B cell (primary cell): ENCODE measurements around the gene PRCC. TPM values are rescaled to one million over a fixed set of nuclear protein-coding genes. Genes with fewer than 3 reads are reported as not detected.

Experiments used
- ATAC-seq: fragments of 200-7000 bp; cut with Tn5 transposase; one replicate; pipeline ENCODE4 v1.10.0; 2021; ENCODE audit warnings: low read depth, mild to moderate bottlenecking, moderate number of reproducible peaks, moderate library complexity
- CTCF ChIA-PET: fragments of 350-600 bp; sonication (Branson Sonifier 250); formaldehyde crosslinking; loops from one replicate; lab custom pipeline; 2021; ENCODE audit warnings: antibody characterized with exemption, inconsistent platforms; lab: Charles Lee
- POLR2A ChIA-PET: fragments of 350-600 bp; sonication (Branson Sonifier 250); formaldehyde crosslinking; loops from one replicate; lab custom pipeline; 2021; ENCODE audit warnings: antibody characterized with exemption; lab: Charles Lee
- DNase-seq: peaks from one replicate; pipeline ENCODE4 v3.0.0; 2013
- H2AFZ ChIP-seq: 2 replicates; pipeline ENCODE4 v1.6.1; 2012; ENCODE audit warnings: mild to moderate bottlenecking, low read depth, low read length; ENCODE audit not compliant: insufficient read depth, poor library complexity, severe bottlenecking
- H3K27ac ChIP-seq, 2 donors: 1 replicate in 1 of 2; 2 replicates in 1 of 2; pipeline ENCODE4 v1.5.1; 2012 to 2013; ENCODE audit warnings: low read length in 2 of 2, mild to moderate bottlenecking in 2 of 2, moderate library complexity in 1 of 2
- H3K27me3 ChIP-seq, 4 experiments: fragments of 200-600 bp in 1 of 4; sonication (generic) in 1 of 4; replicated peaks in 1 of 4; 1 replicate in 2 of 4; 2 replicates in 2 of 4; pipeline versions ENCODE4 v1.6.1 to v1.7.0; 2013 to 2016; ENCODE audit warnings: low read length in 3 of 4, mild to moderate bottlenecking in 2 of 4, mixed read lengths in 1 of 4, moderate library complexity in 1 of 4; ENCODE audit not compliant: insufficient read depth in 4 of 4, control insufficient read depth in 3 of 4; ENCODE audit errors: control extremely low read depth in 1 of 4
- H3K36me3 ChIP-seq, 2 experiments: replicated peaks in 1 of 2; 1 replicate in 1 of 2; 2 replicates in 1 of 2; pipeline versions ENCODE4 v1.6.1 to v1.7.1; 2013; ENCODE audit warnings: low read length in 1 of 2; ENCODE audit not compliant: insufficient read depth in 2 of 2, control insufficient read depth in 1 of 2; ENCODE audit errors: control extremely low read depth in 1 of 2, extremely low read depth in 1 of 2
- H3K4me1 ChIP-seq, 2 donors: fragments of 200-600 bp in 1 of 2; sonication (generic) in 1 of 2; 1 replicate in 1 of 2; 2 replicates in 1 of 2; pipeline versions ENCODE4 v1.5.1 to v1.6.1; 2013 to 2017; ENCODE audit warnings: low read length in 2 of 2; ENCODE audit not compliant: control insufficient read depth in 2 of 2, insufficient read depth in 2 of 2
- H3K4me2 ChIP-seq: replicated peaks from 2 replicates; pipeline ENCODE3; 2012; ENCODE audit warnings: mild to moderate bottlenecking, low read depth, low read length; ENCODE audit not compliant: poor library complexity, severe bottlenecking
- H3K4me3 ChIP-seq, 5 experiments: fragments of 200-600 bp in 1 of 5; sonication (generic) in 1 of 5; 1 replicate in 3 of 5; 2 replicates in 2 of 5; pipeline versions ENCODE4 v1.5.1 to v1.7.0; 2011 to 2016; ENCODE audit warnings: low read length in 4 of 5, mild to moderate bottlenecking in 4 of 5, low read depth in 2 of 5, control low read depth in 1 of 5, moderate library complexity in 1 of 5; ENCODE audit not compliant: insufficient read depth in 1 of 5; ENCODE audit errors: control extremely low read depth in 1 of 5, extremely low read depth in 1 of 5
- H3K79me2 ChIP-seq: fragments of 200-600 bp; sonication (generic); one replicate; pipeline ENCODE4 v1.6.0; 2016; ENCODE audit warnings: low read length; ENCODE audit not compliant: control insufficient read depth, insufficient read depth
- H3K9ac ChIP-seq: fragments of 200-600 bp; sonication (generic); 2 replicates; pipeline ENCODE4 v1.6.1; 2017; ENCODE audit warnings: mild to moderate bottlenecking, low read length, moderate library complexity
- H3K9me3 ChIP-seq, 3 donors: one replicate each; pipeline versions ENCODE4 v1.6.1 to v1.7.1; 2013; ENCODE audit warnings: low read length in 2 of 3; ENCODE audit not compliant: control insufficient read depth in 2 of 3, insufficient read depth in 1 of 3; ENCODE audit errors: control extremely low read depth in 1 of 3
- H4K20me1 ChIP-seq: 2 replicates; pipeline ENCODE4 v1.6.0; 2012; ENCODE audit warnings: mild to moderate bottlenecking, low read length; ENCODE audit not compliant: insufficient read depth, control insufficient read depth, poor library complexity, severe bottlenecking
- H3K27ac Mint-ChIP-seq: one replicate; pipeline ENCODE4 v1.8.0; 2021; ENCODE audit warnings: mixed read lengths
- H3K27me3 Mint-ChIP-seq: one replicate; pipeline ENCODE4 v1.8.0; 2021; ENCODE audit warnings: mixed read lengths
- H3K4me1 Mint-ChIP-seq: one replicate; pipeline ENCODE4 v1.8.0; 2021; ENCODE audit warnings: mixed read lengths
- H3K4me3 Mint-ChIP-seq: one replicate; pipeline ENCODE4 v1.8.0; 2021; ENCODE audit warnings: mixed read lengths
- H3K9me3 Mint-ChIP-seq: one replicate; pipeline ENCODE4 v1.8.0; 2022; ENCODE audit warnings: mixed read lengths; ENCODE audit not compliant: insufficient read depth
- CTCF ChIP-seq: fragments of 200-600 bp; IDR thresholded peaks from one replicate; pipeline ENCODE4 v1.8.0; 2022; ENCODE audit warnings: antibody characterized with exemption, mild to moderate bottlenecking
- EZH2 ChIP-seq: IDR thresholded peaks from 2 replicates; pipeline ENCODE4 v1.6.1; 2012; ENCODE audit warnings: borderline replicate concordance, low read depth, mild to moderate bottlenecking, moderate library complexity, low read length; ENCODE audit not compliant: insufficient read depth, poor library complexity, severe bottlenecking
- WGBS: methylation state at CpG from one replicate; pipeline ENCODE4 v1.1.5; 2013; ENCODE audit warnings: missing lambda C conversion rate; ENCODE audit not compliant: insufficient coverage; 5-methylcytosine and 5-hydroxymethylcytosine counted together
- intact Hi-C: fragments of 100-400 bp; cut with micrococcal nuclease; formaldehyde crosslinking; loops from one replicate; pipeline ENCODE4 v1.10.0; 2022
- polyA plus RNA-seq: library from polyadenylated mRNA; depleted of rRNA; stranded (reverse); fragments of >200 nt; gene quantifications from 2 replicates; pipeline ENCODE4 v1.2.3, GENCODE V29; 2012
- total RNA-seq, 2 donors: library from RNA; stranded (reverse); fragments of 120-200 nt in 1 of 2; gene quantifications; 1 replicate in 1 of 2; 2 replicates in 1 of 2; pipeline versions ENCODE4 v1.2.3 to v1.2.4, GENCODE V29; 2013 to 2022

PRCC gene
- total and polyA plus RNA-seq, 2 donors (not counting 1 experiment from before 2014, with no cell fraction given) = 55.7 to 83.4 TPM

- Mint-ChIP-seq H3K9me3 (no peaks in the 10 kb centered on the region), H3K27me3 (no peaks in the 10 kb centered on the region), H3K27ac (no peak overlapping the region), H3K4me3 (no peak overlapping the region), H3K4me1 (peaks cover 14% of the 10 kb centered on the region)
- 98% methylated on average over 19 of the region's 20 CpGs for WGBS
- peaks cover 14% of the 10 kb centered on the region for H3K79me2 ChIP-seq
- CTCF ChIA-PET = interaction anchor here (2.8 kb wide), 1 partner anchor 8 kb away, joined by 20 read pairs; no protein-coding TSS in a partner anchor
- no peak overlapping the region for H3K27ac ChIP-seq
- no peak overlapping the region for H3K4me2 ChIP-seq
- H4K20me1 ChIP-seq = no peaks in the 10 kb centered on the region
- no peak for DNase-seq
- no peaks in the 10 kb centered on the region for H3K9me3 ChIP-seq
- H3K9ac ChIP-seq = no peak overlapping the region
- H3K4me3 ChIP-seq = no peak overlapping the region
- H3K27me3 ChIP-seq = no peaks in the 10 kb centered on the region
- intact Hi-C loops = no loop called here
- peaks cover 4 to 9% of the 10 kb centered on the region in 2 donors for H3K4me1 ChIP-seq
- TF ChIP-seq EZH2 (no peak), CTCF (no peak)
- no peak for ATAC-seq
- POLR2A ChIA-PET = interaction anchor here (0.6 kb wide), 1 partner anchor 73 kb away, joined by 4 read pairs; no protein-coding TSS in a partner anchor
- no peak overlapping the region for H2AFZ ChIP-seq
- peaks cover 0 to 52% of the 10 kb centered on the region in 2 experiments for H3K36me3 ChIP-seq
Measured at GRCh38 chr1:156733989-156734584, 33.2 kb upstream of the PRCC start.

DNA sequence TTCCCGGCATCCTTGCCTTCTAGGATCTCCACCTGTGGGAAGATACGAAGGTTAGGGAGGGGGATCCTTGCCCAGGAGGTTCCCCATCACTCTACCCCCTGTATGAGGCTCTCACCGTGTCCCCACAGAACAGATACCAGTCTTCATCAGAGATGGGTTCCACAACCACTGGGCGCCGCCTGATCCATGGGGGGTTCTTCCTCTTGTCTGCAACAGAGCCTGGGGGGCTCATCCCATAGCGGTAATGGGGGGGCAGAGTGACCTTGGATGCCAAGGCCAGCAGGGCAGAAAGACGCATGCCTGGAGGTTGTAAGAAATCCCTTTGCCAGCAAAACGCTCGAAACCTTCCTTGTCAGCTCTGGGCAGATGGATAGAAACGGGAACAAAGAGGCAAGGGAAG is 28.9 kb upstream of the PRCC start:
- peaks cover 15 to 20% of the 10 kb centered on the region in 2 donors for H3K4me1 ChIP-seq
- WGBS = 97% methylated on average over 6 of the region's 10 CpGs
- intact Hi-C loops = no loop called here
- H3K4me3 ChIP-seq = no peak overlapping the region
- H3K9ac ChIP-seq = no peak overlapping the region
- H3K9me3 ChIP-seq = no peaks in the 10 kb centered on the region
- CTCF ChIA-PET = interaction anchor here (1.0 to 1.3 kb wide), 5 partner anchors 8 to 49 kb away, joined by 3 to 5 read pairs (median 4); partner anchors contain the start of genes ISG20L2, METTL25B and PRCC
- no peak overlapping the region for H3K27ac ChIP-seq
- H3K79me2 ChIP-seq = peaks cover 18% of the 10 kb centered on the region
- H3K36me3 ChIP-seq = peaks cover 0 to 45% of the 10 kb centered on the region in 2 experiments
- Mint-ChIP-seq H3K27me3 (no peaks in the 10 kb centered on the region), H3K27ac (no peak overlapping the region), H3K4me3 (no peak overlapping the region), H3K4me1 (peaks cover 28% of the 10 kb centered on the region), H3K9me3 (peaks cover 2% of the 10 kb centered on the region)
- ATAC-seq (no peak), DNase-seq (no peak)
- H4K20me1 ChIP-seq = no peaks in the 10 kb centered on the region
- no peak overlapping the region for H3K4me2 ChIP-seq
- no peak overlapping the region for H2AFZ ChIP-seq
- TF ChIP-seq CTCF (no peak), EZH2 (no peak)
- POLR2A ChIA-PET = no interaction called here
- no peaks in the 10 kb centered on the region for H3K27me3 ChIP-seq
